NCI-H1092 (cell line): Measurements from ENCODE around the gene MRPS23.
A peak's percentile ranks its signal among the peaks of the same experiment; 100 is the strongest.

Source experiments
- DNase-seq: peaks from one replicate; lab custom pipeline; 2025; lab: John Stamatoyannopoulos, UW

The MRPS23 gene

GRCh38 chr17:57838453-57838852 is 11.4 kb downstream of the MRPS23 start:
- no peak for DNase-seq

GRCh38 chr17:57835333-57835900 is 14.4 kb downstream of the MRPS23 start:
- no peak for DNase-seq

- DNase-seq, result no peak
These were observed 15.6 kb downstream of the MRPS23 start for GRCh38 chr17:57834146-57834741.

GRCh38 chr17:57833179-57833939 is 16.5 kb downstream of the MRPS23 start:
- peak; percentile 83 for DNase-seq

GRCh38 chr17:57832314-57833178 is 17.3 kb downstream of the MRPS23 start:
- DNase-seq, result no peak

GRCh38 chr17:57830880-57831279 is 19.0 kb downstream of the MRPS23 start:
- no peak for DNase-seq

- DNase-seq, result peak; percentile 32
These were observed 26.1 kb downstream of the MRPS23 start for GRCh38 chr17:57823469-57824401.

GRCh38 chr17:57819867-57820266 is 30.0 kb downstream of the MRPS23 start:
- no peak for DNase-seq

GRCh38 chr17:57819285-57819684 is 30.6 kb downstream of the MRPS23 start:
- no peak for DNase-seq

- DNase-seq, result no peak
These were observed 31.8 kb downstream of the MRPS23 start for GRCh38 chr17:57818066-57818465.

GRCh38 chr17:57817299-57817698 is 32.5 kb downstream of the MRPS23 start:
- no peak for DNase-seq

- no peak for DNase-seq
These were observed 35.4 kb downstream of the MRPS23 start for GRCh38 chr17:57814421-57814820.

GRCh38 chr17:57811638-57812280 is 38.1 kb downstream of the MRPS23 start:
- no peak for DNase-seq

- peak; percentile 85 for DNase-seq
These were observed 38.9 kb downstream of the MRPS23 start for GRCh38 chr17:57810721-57811637.

GRCh38 chr17:57809879-57810278 is 40.0 kb downstream of the MRPS23 start:
- DNase-seq, result no peak

- DNase-seq, result no peak
These were observed 41.0 kb downstream of the MRPS23 start for GRCh38 chr17:57808882-57809281.

GRCh38 chr17:57806167-57806830 is 43.5 kb downstream of the MRPS23 start:
- peak; percentile 29 for DNase-seq

GRCh38 chr17:57803021-57803420 is 46.8 kb downstream of the MRPS23 start:
- DNase-seq, result no peak

- DNase-seq, result no peak
These were observed 48.7 kb downstream of the MRPS23 start for GRCh38 chr17:57801044-57801711.
